ENCODE measurements around the gene OR2A1.
"Not testable (repeated sequence)": the region's sequence is repeated elsewhere in the genome, so short reads cannot be mapped to it uniquely, and the experiment has no call there.

OR2A1 gene

GRCh38 chr7:144311872-144312469 lies at the start of gene OR2A1:
OR2A1 (plus strand) TSS chr7:144312419; CDS start chr7:144318125, 5,706 bp downstream.
- in situ Hi-C loops (cut with MboI; ENCODE audit: low pct_unique_long_range_greater_than_20kb, low sequenced_read_pairs, unreplicated experiment); DNase-seq (ENCODE audit: low spot score): not testable (repeated sequence)

GRCh38 chr7:144264692-144265091 lies 47.5 kb upstream of the OR2A1 start, which contains the start of gene OR2A7:
OR2A7 (minus strand) TSS chr7:144264792; CDS start chr7:144259628, 5,164 bp downstream.
- DNase-seq (ENCODE audit: low spot score); in situ Hi-C loops (cut with MboI; ENCODE audit: low pct_unique_long_range_greater_than_20kb, low sequenced_read_pairs, unreplicated experiment): not testable (repeated sequence)

GRCh38 chr7:144269188-144269587 lies 43.0 kb upstream of the OR2A1 start, which contains the start of gene CTAGE8:
CTAGE8 (minus strand) TSS chr7:144269288; CDS start chr7:144269250, 38 bp downstream.
- in situ Hi-C loops (cut with MboI; ENCODE audit: low pct_unique_long_range_greater_than_20kb, low sequenced_read_pairs, unreplicated experiment); DNase-seq (ENCODE audit: low spot score): not testable (repeated sequence)

GRCh38 chr7:144275281-144275680 lies 36.9 kb upstream of the OR2A1 start:
- in situ Hi-C loops (cut with MboI; ENCODE audit: low pct_unique_long_range_greater_than_20kb, low sequenced_read_pairs, unreplicated experiment); DNase-seq (ENCODE audit: low spot score): not testable (repeated sequence)

- DNase-seq (ENCODE audit: low spot score); in situ Hi-C loops (cut with MboI; ENCODE audit: low pct_unique_long_range_greater_than_20kb, low sequenced_read_pairs, unreplicated experiment): not testable (repeated sequence)
These were observed 32.2 kb upstream of the OR2A1 start for GRCh38 chr7:144280010-144280409.

- in situ Hi-C loops (cut with MboI; ENCODE audit: low pct_unique_long_range_greater_than_20kb, low sequenced_read_pairs, unreplicated experiment); DNase-seq (ENCODE audit: low spot score): not testable (repeated sequence)
These were observed 30.2 kb upstream of the OR2A1 start for GRCh38 chr7:144281981-144282380.

- DNase-seq (ENCODE audit: low spot score); in situ Hi-C loops (cut with MboI; ENCODE audit: low pct_unique_long_range_greater_than_20kb, low sequenced_read_pairs, unreplicated experiment): not testable (repeated sequence)
These were observed 29.7 kb upstream of the OR2A1 start for GRCh38 chr7:144282490-144282889.

- DNase-seq (ENCODE audit: low spot score); in situ Hi-C loops (cut with MboI; ENCODE audit: low pct_unique_long_range_greater_than_20kb, low sequenced_read_pairs, unreplicated experiment): not testable (repeated sequence)
These were observed 28.5 kb upstream of the OR2A1 start for GRCh38 chr7:144283716-144284115.

GRCh38 chr7:144287171-144287784 lies 24.9 kb upstream of the OR2A1 start:
- DNase-seq (ENCODE audit: low spot score); in situ Hi-C loops (cut with MboI; ENCODE audit: low pct_unique_long_range_greater_than_20kb, low sequenced_read_pairs, unreplicated experiment): not testable (repeated sequence)

- in situ Hi-C loops (cut with MboI; ENCODE audit: low pct_unique_long_range_greater_than_20kb, low sequenced_read_pairs, unreplicated experiment); DNase-seq (ENCODE audit: low spot score): not testable (repeated sequence)
These were observed 20.6 kb upstream of the OR2A1 start for GRCh38 chr7:144291607-144292006.

- DNase-seq (ENCODE audit: low spot score); in situ Hi-C loops (cut with MboI; ENCODE audit: low pct_unique_long_range_greater_than_20kb, low sequenced_read_pairs, unreplicated experiment): not testable (repeated sequence)
These were observed 19.6 kb upstream of the OR2A1 start for GRCh38 chr7:144292384-144293161.

- in situ Hi-C loops (cut with MboI; ENCODE audit: low pct_unique_long_range_greater_than_20kb, low sequenced_read_pairs, unreplicated experiment); DNase-seq (ENCODE audit: low spot score): not testable (repeated sequence)
These were observed 18.3 kb upstream of the OR2A1 start for GRCh38 chr7:144293794-144294499.

- in situ Hi-C loops (cut with MboI; ENCODE audit: low pct_unique_long_range_greater_than_20kb, low sequenced_read_pairs, unreplicated experiment); DNase-seq (ENCODE audit: low spot score): not testable (repeated sequence)
These were observed 9.5 kb upstream of the OR2A1 start for GRCh38 chr7:144302578-144303303.

- DNase-seq (ENCODE audit: low spot score); in situ Hi-C loops (cut with MboI; ENCODE audit: low pct_unique_long_range_greater_than_20kb, low sequenced_read_pairs, unreplicated experiment): not testable (repeated sequence)
These were observed 8.6 kb upstream of the OR2A1 start for GRCh38 chr7:144303607-144304006.

- not testable (repeated sequence) for DNase-seq (ENCODE audit: low spot score)
These were observed 7.1 kb upstream of the OR2A1 start for GRCh38 chr7:144305156-144305555.

GRCh38 chr7:144309702-144310101 lies 2.5 kb upstream of the OR2A1 start:
- DNase-seq (ENCODE audit: low spot score); in situ Hi-C loops (cut with MboI; ENCODE audit: low pct_unique_long_range_greater_than_20kb, low sequenced_read_pairs, unreplicated experiment): not testable (repeated sequence)

More at GRCh38 chr7:144305156-144305555, 7.1 kb upstream of the OR2A1 start:
- in situ Hi-C loops (cut with MboI; ENCODE audit: low pct_unique_long_range_greater_than_20kb, low sequenced_read_pairs, unreplicated experiment): not testable (repeated sequence)

- DNase-seq (ENCODE audit: low spot score); in situ Hi-C loops (cut with MboI; ENCODE audit: low pct_unique_long_range_greater_than_20kb, low sequenced_read_pairs, unreplicated experiment): not testable (repeated sequence)
These were observed 1.0 kb upstream of the OR2A1 start for GRCh38 chr7:144311218-144311617.
